Measurements from ENCODE around the gene KREMEN1.

DNA sequence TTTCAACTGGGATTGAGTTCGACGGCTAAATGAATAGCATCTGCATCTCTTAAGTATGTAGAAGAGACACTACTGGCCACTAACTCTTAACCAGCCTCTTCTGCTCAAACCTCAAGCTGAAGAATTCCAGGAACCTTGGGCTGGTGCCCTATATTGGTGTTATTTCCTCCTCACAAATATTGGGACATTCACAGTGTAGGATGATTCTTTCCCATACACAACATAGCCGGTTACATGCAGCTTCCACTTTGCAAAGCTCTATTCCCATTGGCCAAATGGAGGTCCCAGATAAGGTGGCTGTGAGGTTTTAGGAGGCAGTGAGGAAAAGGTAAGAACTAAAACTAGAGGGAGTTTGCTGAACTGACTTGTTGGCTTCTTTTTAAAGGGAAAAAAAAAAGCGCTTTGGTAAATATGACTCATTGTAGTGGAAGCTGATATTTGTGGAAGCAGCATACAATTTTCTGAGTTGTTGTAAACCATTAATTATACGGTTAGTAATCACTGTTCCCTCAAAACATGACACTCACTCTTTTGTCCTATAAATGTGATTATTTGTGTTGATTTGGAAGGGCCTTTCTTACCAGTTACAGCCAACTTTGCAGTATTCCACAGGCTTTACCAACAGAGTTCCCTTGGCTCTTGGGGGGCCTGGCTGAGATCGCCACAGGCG is 28.8 kb upstream of the KREMEN1 start:
- no peak for TF ChIP-seq CTCF (conservative IDR thresholded peaks at IDR 0.05; ENCODE audit: low read depth in 2 of 2)
- no peak for TF ChIP-seq EZH2 (IDR thresholded peaks at IDR 0.05; ENCODE audit: low read depth, unreplicated experiment)
- TF ChIP-seq CREB1 (CRISPR knock-in tag; IDR thresholded peaks at IDR 0.05; ENCODE audit: low read depth): no peak
- TF ChIP-seq EZH2phosphoT487 (IDR thresholded peaks at IDR 0.05; ENCODE audit: unreplicated experiment): no peak
- TF ChIP-seq POLR2AphosphoS5 (IDR thresholded peaks at IDR 0.05; ENCODE audit: low read depth): no peak
- no peak for TF ChIP-seq ETS1 (IDR thresholded peaks at IDR 0.05)
- no peak for TF ChIP-seq JUNB (IDR thresholded peaks at IDR 0.05; ENCODE audit: unreplicated experiment)
